Smooth muscle cell of the brain vasculature (primary cell): ENCODE measurements around the gene SYNJ2.

ENCODE experiments used
- DNase-seq: peaks from one replicate; pipeline ENCODE4 v3.0.0-alpha.2; 2012; ENCODE audit warnings: low read depth, low spot score

The SYNJ2 gene

DNA sequence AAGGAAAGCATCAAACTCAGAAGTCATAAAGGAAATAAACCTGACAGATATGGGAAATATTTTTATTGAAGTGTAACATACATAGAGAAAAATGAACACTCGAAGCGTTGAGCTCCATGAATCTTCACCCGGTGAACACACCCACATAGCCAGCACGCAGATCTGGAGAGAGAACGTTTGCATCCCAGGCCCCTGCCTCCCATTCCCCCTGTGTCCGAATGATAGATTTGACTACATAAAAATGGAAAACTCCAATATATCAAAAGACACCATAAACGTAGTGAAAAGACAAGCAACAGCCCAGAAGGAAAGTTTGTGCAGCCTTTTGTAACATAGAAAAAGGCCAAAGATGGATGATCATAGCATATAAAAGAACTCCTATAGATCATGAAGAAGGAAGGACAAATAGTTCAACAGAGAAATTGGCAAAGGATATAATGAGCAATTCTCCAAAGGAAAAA, 17.1 kb downstream of the SYNJ2 start:
- no peak for DNase-seq

DNA sequence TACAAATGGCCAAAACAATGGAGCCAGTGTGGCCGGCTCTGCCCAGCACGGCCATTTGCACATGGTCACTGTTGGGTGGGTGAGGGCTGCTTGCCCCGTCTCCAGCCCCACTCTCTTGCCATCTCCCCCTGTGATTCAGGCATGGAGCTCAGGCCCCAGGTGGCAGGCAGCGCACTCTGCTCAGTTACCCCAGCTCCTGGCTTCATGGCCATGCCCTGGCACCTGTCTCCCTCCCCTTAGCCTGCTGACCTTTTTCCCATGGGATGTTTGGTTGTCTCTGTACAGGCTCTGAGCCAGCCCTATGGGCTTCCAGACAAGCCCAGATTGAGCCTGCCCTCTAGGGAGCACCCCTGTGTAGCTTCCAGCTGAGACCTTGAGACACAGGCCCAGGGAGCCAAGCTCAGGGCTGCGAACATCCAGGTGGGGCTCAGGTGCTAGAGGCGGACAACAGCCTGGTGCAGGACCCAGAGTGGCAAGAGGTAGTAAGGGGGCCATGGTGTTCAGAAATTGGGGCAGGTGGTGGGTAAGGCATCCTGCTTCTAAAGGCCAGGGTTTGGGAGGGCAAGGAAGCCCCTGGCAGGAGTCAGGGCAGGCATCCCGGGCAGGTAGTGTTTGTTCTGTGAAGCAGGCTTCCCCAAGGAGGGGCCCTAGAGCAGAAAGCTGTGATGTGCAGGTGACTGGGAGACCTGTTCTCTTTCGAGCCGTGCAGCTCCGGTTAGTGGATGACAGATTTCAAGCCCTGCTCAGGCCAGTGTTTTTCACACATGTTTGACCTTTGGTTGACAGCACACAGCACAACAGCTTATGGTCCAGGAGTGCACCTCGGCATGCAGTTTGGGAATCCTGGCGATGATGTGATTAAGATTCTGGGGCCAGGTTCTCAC, 17.7 kb downstream of the SYNJ2 start:
- DNase-seq = no peak

- no peak for DNase-seq
Observed at GRCh38 chr6:158000530-158001307, 19.1 kb downstream of the SYNJ2 start.

DNA sequence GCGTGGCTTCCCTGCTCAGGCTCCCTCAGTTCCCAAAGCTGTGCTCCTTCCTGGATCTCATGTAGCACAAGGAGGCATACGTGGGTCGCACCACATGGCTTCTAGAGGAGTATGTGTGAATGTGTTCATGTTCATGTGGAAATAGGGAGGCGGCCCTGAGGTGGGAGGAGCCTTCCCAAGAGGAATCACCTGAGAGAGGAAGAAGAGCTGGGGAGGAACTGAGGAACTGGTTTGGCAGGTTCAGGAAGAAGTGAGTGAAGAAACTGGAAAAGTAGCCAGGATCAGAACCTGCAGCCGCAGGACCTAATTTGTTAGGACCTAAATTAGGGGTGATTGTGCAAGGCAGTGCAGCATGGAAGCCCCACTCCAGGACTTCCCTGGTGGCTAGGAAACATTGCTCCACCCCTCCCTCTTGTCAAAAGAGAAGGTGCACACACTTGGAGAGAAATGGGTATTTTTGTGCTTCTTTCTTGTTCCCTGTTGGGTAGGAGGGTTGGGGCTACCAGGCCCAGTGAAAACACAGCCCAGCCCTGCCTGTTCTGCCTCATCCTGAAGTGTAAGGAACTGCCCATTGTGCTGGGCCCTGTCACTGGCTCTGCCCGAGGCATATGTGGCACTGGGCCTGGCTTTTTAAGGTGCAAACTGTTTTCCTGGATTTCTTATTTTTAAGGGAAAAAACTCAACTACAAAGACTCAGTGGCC, 20.7 kb downstream of the SYNJ2 start:
- no peak for DNase-seq

DNA sequence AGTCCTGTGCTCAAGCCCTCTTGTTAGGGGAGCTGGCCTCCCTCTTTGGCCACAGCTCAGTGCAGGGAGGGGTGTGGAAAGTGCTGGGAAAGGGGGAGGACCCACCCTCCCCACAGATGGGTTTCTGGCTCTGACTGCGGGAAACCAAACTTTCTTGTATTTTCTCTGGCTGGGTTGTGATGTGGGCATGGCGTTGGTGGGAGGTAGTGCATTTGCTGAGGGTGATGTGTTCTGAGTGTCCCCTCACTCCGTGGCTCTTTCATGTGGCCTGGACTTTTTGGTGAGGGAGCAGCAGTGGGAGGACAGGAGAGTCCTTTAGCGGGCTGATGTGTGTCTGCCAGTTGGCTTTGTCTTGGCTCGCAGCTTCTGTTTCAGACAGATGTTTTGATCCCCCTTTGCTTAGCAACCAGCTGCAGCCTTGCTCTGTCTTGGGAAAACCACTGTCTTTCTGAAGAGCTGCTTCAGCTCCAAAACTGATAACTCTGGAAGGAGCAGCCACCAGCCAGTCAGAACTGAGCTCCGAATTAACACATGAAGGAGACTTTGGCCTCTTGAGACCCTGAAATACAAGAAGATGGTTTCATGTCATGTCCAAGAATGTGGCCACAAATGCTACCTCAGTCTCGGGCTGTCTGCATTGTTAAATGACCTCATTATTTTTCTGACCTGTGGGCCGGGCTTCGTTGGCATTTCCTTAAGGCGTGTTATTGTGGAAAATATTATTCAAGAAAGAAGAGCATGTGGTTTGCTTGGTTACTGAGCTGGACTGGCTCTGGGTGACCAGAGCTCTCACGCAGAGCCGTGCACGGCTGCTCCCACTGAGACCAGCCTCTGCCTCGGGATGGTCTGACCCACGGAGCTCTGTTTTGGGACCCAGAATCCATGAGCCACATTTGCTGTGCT, 21.5 kb downstream of the SYNJ2 start:
- DNase-seq = no peak

DNA sequence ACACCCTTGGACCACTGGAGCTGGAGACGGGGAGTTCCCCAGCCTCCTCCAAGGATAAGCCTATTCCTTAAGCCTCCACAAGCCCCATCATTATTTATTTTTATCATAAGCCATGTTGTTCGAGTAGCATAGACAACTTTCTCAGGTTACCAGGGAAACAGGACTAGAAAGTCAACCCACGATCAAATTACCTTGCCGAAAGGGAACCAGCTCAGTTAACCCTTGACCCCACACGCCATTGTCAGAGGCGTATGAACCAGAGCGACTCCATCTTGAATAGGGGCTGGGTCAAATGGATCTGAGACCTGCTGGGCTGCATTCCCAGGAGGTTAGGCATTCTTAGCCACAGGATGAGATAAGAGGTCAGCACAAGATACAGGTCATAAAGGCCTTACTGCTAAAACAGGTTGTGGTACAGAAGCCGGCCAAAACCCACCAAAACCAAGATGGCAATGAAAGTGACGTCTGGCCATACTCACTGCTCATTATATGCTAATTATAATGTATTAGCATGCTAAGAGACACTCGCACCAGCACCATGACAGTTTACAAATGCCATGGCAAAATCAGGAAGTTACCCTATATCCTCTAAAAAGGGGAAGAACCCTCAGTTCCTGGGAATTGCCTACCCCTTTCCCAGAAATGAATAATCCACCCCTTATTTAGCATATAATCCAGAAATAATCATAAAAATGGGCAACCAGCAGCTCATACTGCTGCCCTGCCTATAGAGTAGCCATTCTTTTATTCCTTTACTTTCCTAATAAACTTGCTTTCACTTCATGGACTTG, 22.4 kb downstream of the SYNJ2 start:
- no peak for DNase-seq

GRCh38 chr6:158004701-158005095, 23.0 kb downstream of the SYNJ2 start:
- no peak for DNase-seq

GRCh38 chr6:158005626-158006180, 24.0 kb downstream of the SYNJ2 start:
- no peak for DNase-seq

GRCh38 chr6:158006331-158006730, 24.7 kb downstream of the SYNJ2 start:
- no peak for DNase-seq

GRCh38 chr6:158006821-158007570, 25.3 kb downstream of the SYNJ2 start:
- no peak for DNase-seq

GRCh38 chr6:158008864-158009113, 27.1 kb downstream of the SYNJ2 start:
- DNase-seq = no peak

DNA sequence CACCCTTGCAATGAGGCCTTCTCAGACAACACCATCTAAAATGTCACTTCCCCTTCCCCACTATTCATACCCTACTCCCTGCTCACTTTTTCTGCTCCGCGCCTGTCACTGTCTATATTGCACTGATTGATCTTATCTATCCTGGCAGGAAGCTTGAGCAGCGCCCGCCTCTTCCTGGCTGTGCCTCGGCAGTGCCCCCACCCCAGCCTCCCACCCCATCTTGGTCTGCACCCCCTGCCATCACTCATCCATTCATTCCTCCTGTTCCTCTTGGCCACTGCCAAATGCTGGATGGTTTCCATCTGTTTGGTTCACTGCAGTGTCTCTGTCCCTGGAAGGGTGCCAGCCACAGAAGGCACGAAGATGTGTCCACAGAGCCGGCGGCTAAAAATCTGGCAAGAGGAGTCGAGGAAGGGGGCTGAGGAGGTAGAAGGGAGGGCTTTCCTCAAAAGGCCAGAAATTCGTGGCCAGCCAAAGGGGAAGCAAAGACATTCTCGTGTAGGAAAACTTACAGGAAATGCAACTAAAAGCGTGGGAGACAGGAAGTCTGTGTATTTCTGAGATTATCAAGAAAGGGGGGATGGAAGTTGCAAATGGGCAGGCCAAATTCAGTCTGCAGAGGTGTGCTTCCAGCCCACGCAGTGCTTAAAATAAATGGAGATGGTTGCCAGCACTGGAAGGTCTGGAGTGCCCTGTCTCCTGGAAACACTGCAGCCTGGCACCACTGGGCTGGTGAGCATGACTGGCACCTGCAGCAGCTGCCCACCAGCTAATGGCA, 27.6 kb downstream of the SYNJ2 start:
- DNase-seq = no peak

GRCh38 chr6:158009935-158010585, 28.4 kb downstream of the SYNJ2 start:
- no peak for DNase-seq

- no peak for DNase-seq
Observed at GRCh38 chr6:158010591-158011477, 29.2 kb downstream of the SYNJ2 start.

DNA sequence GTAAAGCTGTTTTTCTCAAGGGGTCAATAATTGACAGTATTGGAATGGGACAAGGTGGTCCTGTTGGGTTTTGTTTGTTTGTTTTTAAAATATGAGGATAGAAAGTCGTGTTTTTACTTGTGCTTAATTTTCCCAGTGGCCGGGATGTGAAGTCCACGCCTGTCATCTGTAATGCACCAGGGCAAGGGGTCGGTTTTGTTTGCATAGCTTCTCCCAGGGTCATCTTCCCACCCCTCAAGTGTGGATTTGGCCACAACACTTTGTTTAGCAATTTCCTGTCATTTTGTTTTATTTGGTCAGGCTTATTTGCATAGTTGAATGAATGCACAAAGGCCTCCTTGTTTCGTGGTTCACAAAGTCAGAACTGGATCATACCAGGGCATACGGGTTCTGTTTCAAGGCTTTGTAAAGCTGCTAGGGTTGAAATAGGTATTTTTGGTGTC, 29.8 kb downstream of the SYNJ2 start:
- no peak for DNase-seq

DNA sequence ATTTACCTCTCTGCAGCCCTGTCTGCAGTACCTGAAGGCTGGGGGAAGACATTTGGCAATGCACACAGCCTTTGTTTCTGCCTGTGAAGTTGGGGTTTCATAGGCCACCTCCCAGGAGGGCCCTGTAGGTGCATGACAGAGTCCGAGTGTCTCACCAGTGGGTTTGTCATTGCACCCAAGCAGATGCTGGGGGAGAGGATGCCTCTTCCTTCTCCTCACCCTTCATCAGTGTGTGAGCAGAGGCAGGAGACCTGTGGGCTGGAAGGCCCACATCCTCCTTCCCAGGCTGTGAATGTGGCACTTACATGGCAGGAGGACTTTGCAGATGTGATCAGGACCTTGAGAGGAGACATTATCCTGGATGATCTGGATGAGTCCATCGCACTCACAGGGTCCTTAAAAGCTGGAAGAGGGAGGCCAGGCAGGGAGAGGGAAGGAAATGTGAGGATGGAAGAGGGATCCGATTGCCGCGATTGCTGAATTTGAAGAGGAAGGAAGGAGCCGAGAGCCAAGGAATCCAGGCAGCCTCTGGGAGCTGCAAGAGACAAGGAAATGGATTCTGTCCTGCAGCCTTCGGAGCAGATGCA, 30.4 kb downstream of the SYNJ2 start:
- no peak for DNase-seq
